Measurements from ENCODE around the gene NUMB. TPM values are rescaled to one million over a fixed set of nuclear protein-coding genes. Genes with fewer than 3 reads are reported as not detected.

The NUMB gene
- polyA plus RNA-seq, 1 donor from 2014 or later, result 11.5 TPM

DNA sequence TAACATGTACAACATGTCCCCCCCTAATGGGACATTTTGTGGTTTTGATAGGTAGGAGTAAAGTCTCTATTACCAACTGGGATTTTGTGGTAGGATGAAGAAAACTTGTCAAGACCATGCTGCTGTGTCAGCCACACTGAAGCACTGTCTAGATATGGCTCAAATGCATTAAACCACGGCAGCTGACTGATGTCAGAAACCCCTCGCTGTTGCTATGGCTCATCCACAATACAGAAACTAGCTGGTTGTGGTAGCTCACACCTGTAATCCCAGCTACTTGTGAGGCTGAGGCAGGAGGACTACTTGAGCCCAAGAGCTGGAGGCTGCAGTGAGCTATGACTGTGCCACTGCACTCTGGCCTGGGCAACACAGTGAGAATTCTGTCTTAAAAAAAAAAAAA is 181.0 kb downstream of the NUMB start:
- no peak overlapping the region for H2AFZ ChIP-seq (ENCODE audit: low read depth, low read length)
- no peak overlapping the region for H3K27ac ChIP-seq (ENCODE audit: low read length)
- H3K79me2 ChIP-seq (replicated peaks; ENCODE audit: insufficient read depth, low read length), result no peaks in the 10 kb centered on the region
- no peak overlapping the region for H3K4me3 ChIP-seq (ENCODE audit: low read length)
- no peak for TF ChIP-seq TAF1 (IDR thresholded peaks at IDR 0.05; ENCODE audit: low read depth)
- TF ChIP-seq RAD21 (conservative IDR thresholded peaks at IDR 0.05), result no peak
- TF ChIP-seq, protein P1, sequence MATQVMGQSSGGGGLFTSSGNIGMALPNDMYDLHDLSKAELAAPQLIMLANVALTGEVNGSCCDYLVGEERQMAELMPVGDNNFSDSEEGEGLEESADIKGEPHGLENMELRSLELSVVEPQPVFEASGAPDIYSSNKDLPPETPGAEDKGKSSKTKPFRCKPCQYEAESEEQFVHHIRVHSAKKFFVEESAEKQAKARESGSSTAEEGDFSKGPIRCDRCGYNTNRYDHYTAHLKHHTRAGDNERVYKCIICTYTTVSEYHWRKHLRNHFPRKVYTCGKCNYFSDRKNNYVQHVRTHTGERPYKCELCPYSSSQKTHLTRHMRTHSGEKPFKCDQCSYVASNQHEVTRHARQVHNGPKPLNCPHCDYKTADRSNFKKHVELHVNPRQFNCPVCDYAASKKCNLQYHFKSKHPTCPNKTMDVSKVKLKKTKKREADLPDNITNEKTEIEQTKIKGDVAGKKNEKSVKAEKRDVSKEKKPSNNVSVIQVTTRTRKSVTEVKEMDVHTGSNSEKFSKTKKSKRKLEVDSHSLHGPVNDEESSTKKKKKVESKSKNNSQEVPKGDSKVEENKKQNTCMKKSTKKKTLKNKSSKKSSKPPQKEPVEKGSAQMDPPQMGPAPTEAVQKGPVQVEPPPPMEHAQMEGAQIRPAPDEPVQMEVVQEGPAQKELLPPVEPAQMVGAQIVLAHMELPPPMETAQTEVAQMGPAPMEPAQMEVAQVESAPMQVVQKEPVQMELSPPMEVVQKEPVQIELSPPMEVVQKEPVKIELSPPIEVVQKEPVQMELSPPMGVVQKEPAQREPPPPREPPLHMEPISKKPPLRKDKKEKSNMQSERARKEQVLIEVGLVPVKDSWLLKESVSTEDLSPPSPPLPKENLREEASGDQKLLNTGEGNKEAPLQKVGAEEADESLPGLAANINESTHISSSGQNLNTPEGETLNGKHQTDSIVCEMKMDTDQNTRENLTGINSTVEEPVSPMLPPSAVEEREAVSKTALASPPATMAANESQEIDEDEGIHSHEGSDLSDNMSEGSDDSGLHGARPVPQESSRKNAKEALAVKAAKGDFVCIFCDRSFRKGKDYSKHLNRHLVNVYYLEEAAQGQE (IDR thresholded peaks at IDR 0.05; ENCODE audit: borderline replicate concordance), result no peak
- no peak for TF ChIP-seq POLR2AphosphoS5 (IDR thresholded peaks at IDR 0.05)
- TF ChIP-seq EP300 (conservative IDR thresholded peaks at IDR 0.05; ENCODE audit: poor library complexity, severe bottlenecking), result no peak
- no peak for TF ChIP-seq EZH2 (IDR thresholded peaks at IDR 0.05; ENCODE audit: borderline replicate concordance, insufficient read depth, low read length, poor library complexity, severe bottlenecking)
- no peak for TF ChIP-seq CTCF (IDR thresholded peaks at IDR 0.05; ENCODE audit: poor library complexity, severe bottlenecking)
- no peak for TF ChIP-seq MXI1 (conservative IDR thresholded peaks at IDR 0.05; ENCODE audit: poor library complexity, severe bottlenecking)
- no peak for TF ChIP-seq SMC3 (conservative IDR thresholded peaks at IDR 0.05; ENCODE audit: poor library complexity)
- peaks cover 5% of the 10 kb centered on the region for H3K36me3 ChIP-seq (ENCODE audit: insufficient read depth, low read length)
- H3K4me2 ChIP-seq (ENCODE audit: low read length), result no peak overlapping the region
- H4K20me1 ChIP-seq (ENCODE audit: insufficient read depth), result no peaks in the 10 kb centered on the region
- H3F3A ChIP-seq (ENCODE audit: insufficient read depth, low read length, poor library complexity, severe bottlenecking), result no peaks in the 10 kb centered on the region
- H3K27me3 ChIP-seq (ENCODE audit: insufficient read depth, low read depth, low read length), result no peaks in the 10 kb centered on the region
- H3K9ac ChIP-seq (ENCODE audit: low read length), result no peak overlapping the region
- no peaks in the 10 kb centered on the region for H3K9me2 ChIP-seq (ENCODE audit: insufficient read depth, low read length)
- H3K9me3 ChIP-seq (ENCODE audit: low read length), result no peaks in the 10 kb centered on the region

DNA sequence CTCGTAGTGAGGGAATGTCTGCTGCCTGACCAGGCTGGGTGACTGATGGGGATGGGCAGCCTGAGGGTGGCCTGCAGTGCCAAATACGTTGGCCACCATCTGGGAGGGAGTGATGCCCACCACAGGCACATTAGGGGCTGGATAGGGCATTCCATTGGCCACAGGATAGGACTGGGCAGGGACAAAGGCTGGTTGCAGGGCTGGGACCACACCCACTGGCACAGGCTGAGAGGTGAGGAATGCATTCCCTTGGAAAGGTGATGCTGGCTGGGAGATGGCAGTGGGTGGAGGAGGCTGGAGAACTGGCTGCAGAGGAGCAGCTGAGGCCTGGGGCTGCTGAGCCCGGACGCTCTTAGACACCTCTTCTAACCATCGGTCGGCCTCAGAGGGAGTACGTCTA is 181.5 kb downstream of the NUMB start:
- Histone ChIP-seq H3K4me2 (ENCODE audit: low read length) (no peak overlapping the region), H3K9me3 (ENCODE audit: low read length) (no peaks in the 10 kb centered on the region), H3K27ac (ENCODE audit: low read length) (no peak overlapping the region), H2AFZ (ENCODE audit: low read depth, low read length) (no peak overlapping the region), H3K4me3 (ENCODE audit: low read length) (no peak overlapping the region), H3K79me2 (replicated peaks; ENCODE audit: insufficient read depth, low read length) (no peaks in the 10 kb centered on the region), H4K20me1 (ENCODE audit: insufficient read depth) (no peaks in the 10 kb centered on the region), H3K9ac (ENCODE audit: low read length) (no peak overlapping the region), H3K27me3 (ENCODE audit: insufficient read depth, low read depth, low read length) (no peaks in the 10 kb centered on the region), H3K9me2 (ENCODE audit: insufficient read depth, low read length) (no peaks in the 10 kb centered on the region), H3K36me3 (ENCODE audit: insufficient read depth, low read length) (peaks cover 4% of the 10 kb centered on the region), H3F3A (ENCODE audit: insufficient read depth, low read length, poor library complexity, severe bottlenecking) (no peaks in the 10 kb centered on the region)
- TF ChIP-seq RAD21 (conservative IDR thresholded peaks at IDR 0.05) (no peak), TAF1 (IDR thresholded peaks at IDR 0.05; ENCODE audit: low read depth) (no peak), POLR2AphosphoS5 (IDR thresholded peaks at IDR 0.05) (no peak), CTCF (IDR thresholded peaks at IDR 0.05; ENCODE audit: poor library complexity, severe bottlenecking) (no peak), MXI1 (conservative IDR thresholded peaks at IDR 0.05; ENCODE audit: poor library complexity, severe bottlenecking) (no peak), EZH2 (IDR thresholded peaks at IDR 0.05; ENCODE audit: borderline replicate concordance, insufficient read depth, low read length, poor library complexity, severe bottlenecking) (no peak), EP300 (conservative IDR thresholded peaks at IDR 0.05; ENCODE audit: poor library complexity, severe bottlenecking) (no peak), SMC3 (conservative IDR thresholded peaks at IDR 0.05; ENCODE audit: poor library complexity) (no peak)
- TF ChIP-seq, protein P1 (IDR thresholded peaks at IDR 0.05; ENCODE audit: borderline replicate concordance), result no peak
